ENCODE results near the gene NFATC2IP. TPM values are rescaled to one million over a fixed set of nuclear protein-coding genes. Genes with fewer than 3 reads are reported as not detected.
A peak's percentile ranks its signal among the peaks of the same experiment; 100 is the strongest.

Gene NFATC2IP
- total and polyA plus RNA-seq, 2 of the 13 experiments (the other 11 are each of a cell fraction or from before 2014, with no cell fraction given) = 32.1 to 48.5 TPM

DNA sequence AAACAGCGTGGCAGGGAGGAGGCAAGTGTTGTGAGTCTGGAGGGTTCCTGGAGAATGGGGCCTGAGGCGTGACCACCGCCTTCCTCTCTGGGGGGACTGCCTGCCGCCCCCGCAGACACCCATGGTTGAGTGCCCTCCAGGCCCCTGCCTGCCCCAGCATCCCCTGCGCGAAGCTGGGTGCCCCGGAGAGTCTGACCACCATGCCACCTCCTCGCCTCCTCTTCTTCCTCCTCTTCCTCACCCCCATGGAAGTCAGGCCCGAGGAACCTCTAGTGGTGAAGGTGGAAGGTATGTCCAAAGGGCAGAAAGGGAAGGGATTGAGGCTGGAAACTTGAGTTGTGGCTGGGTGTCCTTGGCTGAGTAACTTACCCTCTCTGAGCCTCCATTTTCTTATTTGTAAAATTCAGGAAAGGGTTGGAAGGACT is 18.9 kb upstream of the NFATC2IP start, which contains the start of gene CD19:
CD19 (plus strand) TSS at position 171 of the 425 bp plus-strand sequence; CDS start at position 201, 30 bp downstream.
- BruUV-seq (replicated peaks) = no TSS peak
- DNase-seq (ENCODE audit: low spot score) (no peak), ATAC-seq (no peak), FAIRE-seq (no peak)
- 64% methylated on average over 10 of the region's 10 CpGs for WGBS (ENCODE audit: low lambda C conversion rate)
- no peaks in the 10 kb centered on the region for H3K79me2 ChIP-seq (ENCODE audit: insufficient read depth, low read length)
- no peaks in the 10 kb centered on the region for H4K20me1 ChIP-seq (ENCODE audit: insufficient read depth, low read length)
- no peak within 1 kb of the TSS for H3K4me3 ChIP-seq (replicated peaks in 1 of 3; ENCODE audit: insufficient read depth in 1 of 3, low read depth in 2 of 3, low read length in 3 of 3)
- POLR2A ChIA-PET = no interaction called here
- no peaks in the 10 kb centered on the region for H3K36me3 ChIP-seq (replicated peaks in 1 of 2; ENCODE audit: control insufficient read depth in 1 of 2, insufficient read depth in 2 of 2, low read length in 2 of 2)
- no peak within 1 kb of the TSS for H3K9ac ChIP-seq (ENCODE audit: insufficient read depth, low read depth, low read length)
- H3K27me3 ChIP-seq (ENCODE audit: control insufficient read depth in 1 of 2, insufficient read depth in 2 of 2, low read length in 2 of 2) = no peaks in the 10 kb centered on the region
- no peak within 1 kb of the TSS for H2AFZ ChIP-seq (ENCODE audit: low read length)
- H3K4me1 ChIP-seq (ENCODE audit: insufficient read depth, low read length) = peaks cover 72% of the 10 kb centered on the region
- in situ Hi-C loops (cut with HindIII; ENCODE audit: extremely low pct_ligation_motif_present, low pct_unique_long_range_greater_than_20kb) (no loop called here), intact Hi-C loops (cut with micrococcal nuclease; ENCODE audit: unreplicated experiment) (no loop called here)
- H3K27ac ChIP-seq (ENCODE audit: extremely low read length, insufficient read depth, low read length) = no peak within 1 kb of the TSS
- H3K9me3 ChIP-seq (ENCODE audit: low read length) = no peaks in the 10 kb centered on the region
- H3K4me2 ChIP-seq (ENCODE audit: low read depth, low read length) = peak within 1 kb of the TSS; percentile 9; the same call in 1 of the 2 replicates
- CTCF ChIA-PET (ENCODE audit: low intra/inter-chr PET ratio, low total read pairs) = no interaction called here
- TF ChIP-seq ZNF335 (CRISPR knock-in tag; IDR thresholded peaks at IDR 0.05) = no peak
- no peak for TF ChIP-seq TBP (CRISPR knock-in tag; IDR thresholded peaks at IDR 0.05)
- peak; percentile 90 for TF ChIP-seq ZNF768 (CRISPR knock-in tag; IDR thresholded peaks at IDR 0.05)

DNA sequence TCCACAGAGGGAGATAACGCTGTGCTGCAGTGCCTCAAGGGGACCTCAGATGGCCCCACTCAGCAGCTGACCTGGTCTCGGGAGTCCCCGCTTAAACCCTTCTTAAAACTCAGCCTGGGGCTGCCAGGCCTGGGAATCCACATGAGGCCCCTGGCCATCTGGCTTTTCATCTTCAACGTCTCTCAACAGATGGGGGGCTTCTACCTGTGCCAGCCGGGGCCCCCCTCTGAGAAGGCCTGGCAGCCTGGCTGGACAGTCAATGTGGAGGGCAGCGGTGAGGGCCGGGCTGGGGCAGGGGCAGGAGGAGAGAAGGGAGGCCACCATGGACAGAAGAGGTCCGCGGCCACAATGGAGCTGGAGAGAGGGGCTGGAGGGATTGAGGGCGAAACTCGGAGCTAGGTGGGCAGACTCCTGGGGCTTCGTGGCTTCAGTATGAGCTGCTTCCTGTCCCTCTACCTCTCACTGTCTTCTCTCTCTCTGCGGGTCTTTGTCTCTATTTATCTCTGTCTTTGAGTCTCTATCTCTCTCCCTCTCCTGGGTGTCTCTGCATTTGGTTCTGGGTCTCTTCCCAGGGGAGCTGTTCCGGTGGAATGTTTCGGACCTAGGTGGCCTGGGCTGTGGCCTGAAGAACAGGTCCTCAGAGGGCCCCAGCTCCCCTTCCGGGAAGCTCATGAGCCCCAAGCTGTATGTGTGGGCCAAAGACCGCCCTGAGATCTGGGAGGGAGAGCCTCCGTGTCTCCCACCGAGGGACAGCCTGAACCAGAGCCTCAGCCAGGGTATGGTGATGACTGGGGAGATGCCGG is 18.2 kb upstream of the NFATC2IP start:
- ChIA-PET POLR2A (interaction anchor here (0.7 to 0.8 kb wide), 2 partner anchors 68 to 69 kb away, joined by 3 read pairs; no protein-coding TSS in a partner anchor), CTCF (ENCODE audit: low intra/inter-chr PET ratio, low total read pairs) (no interaction called here)
- Histone ChIP-seq H3K36me3 (replicated peaks in 1 of 2; ENCODE audit: control insufficient read depth in 1 of 2, insufficient read depth in 2 of 2, low read length in 2 of 2) (no peaks in the 10 kb centered on the region), H3K4me2 (ENCODE audit: low read depth, low read length) (peak overlapping the region; percentile 9; the same call in 1 of the 2 replicates), H3K9me3 (ENCODE audit: low read length) (no peaks in the 10 kb centered on the region), H3K4me1 (ENCODE audit: insufficient read depth, low read length) (peaks cover 77% of the 10 kb centered on the region), H3K9ac (ENCODE audit: insufficient read depth, low read depth, low read length) (no peak overlapping the region), H4K20me1 (ENCODE audit: insufficient read depth, low read length) (no peaks in the 10 kb centered on the region), H2AFZ (ENCODE audit: low read length) (no peak overlapping the region), H3K4me3 (replicated peaks in 1 of 3; ENCODE audit: insufficient read depth in 1 of 3, low read depth in 2 of 3, low read length in 3 of 3) (no peak overlapping the region), H3K27ac (ENCODE audit: extremely low read length, insufficient read depth, low read length) (no peak overlapping the region), H3K79me2 (ENCODE audit: insufficient read depth, low read length) (no peaks in the 10 kb centered on the region), H3K27me3 (ENCODE audit: control insufficient read depth in 1 of 2, insufficient read depth in 2 of 2, low read length in 2 of 2) (no peaks in the 10 kb centered on the region)
- intact Hi-C loops (cut with micrococcal nuclease; ENCODE audit: unreplicated experiment) = no loop called here
- ATAC-seq (no peak), DNase-seq (ENCODE audit: low spot score) (no peak), FAIRE-seq (no peak)
- WGBS (ENCODE audit: low lambda C conversion rate) = 49% methylated on average over 20 of the region's 20 CpGs
- in situ Hi-C loops (cut with HindIII; ENCODE audit: extremely low pct_ligation_motif_present, low pct_unique_long_range_greater_than_20kb) = no loop called here
- TF ChIP-seq DPF2 (CRISPR knock-in tag; IDR thresholded peaks at IDR 0.05; ENCODE audit: borderline replicate concordance, low read depth) (no peak), ZNF768 (CRISPR knock-in tag; IDR thresholded peaks at IDR 0.05) (0 out of 2 replicates have a peak, but pooled peaks have one; percentile 43)
- no TSS peak for BruUV-seq (replicated peaks)

All from HepG2 (cell line).